GM18517 (cell line): ENCODE data around the gene RNASE1.
"Not testable (repeated sequence)": the region's sequence is repeated elsewhere in the genome, so short reads cannot be mapped to it uniquely, and the experiment has no call there.

Experiments used
- ATAC-seq: cut with Tn5 transposase; IDR thresholded peaks from one replicate; pipeline ENCODE4 v1.9.1; 2021; ENCODE audit warnings: mild to moderate bottlenecking, moderate library complexity; ENCODE audit not compliant: unreplicated experiment

RNASE1 gene

GRCh38 chr14:20802341-20803084 lies at the start of gene RNASE1:
RNASE1 (minus strand) TSS chr14:20802844; CDS start chr14:20802068, 776 bp downstream.
- ATAC-seq = no peak

GRCh38 chr14:20848955-20849570 lies 46.4 kb upstream of the RNASE1 start:
- no peak for ATAC-seq

DNA sequence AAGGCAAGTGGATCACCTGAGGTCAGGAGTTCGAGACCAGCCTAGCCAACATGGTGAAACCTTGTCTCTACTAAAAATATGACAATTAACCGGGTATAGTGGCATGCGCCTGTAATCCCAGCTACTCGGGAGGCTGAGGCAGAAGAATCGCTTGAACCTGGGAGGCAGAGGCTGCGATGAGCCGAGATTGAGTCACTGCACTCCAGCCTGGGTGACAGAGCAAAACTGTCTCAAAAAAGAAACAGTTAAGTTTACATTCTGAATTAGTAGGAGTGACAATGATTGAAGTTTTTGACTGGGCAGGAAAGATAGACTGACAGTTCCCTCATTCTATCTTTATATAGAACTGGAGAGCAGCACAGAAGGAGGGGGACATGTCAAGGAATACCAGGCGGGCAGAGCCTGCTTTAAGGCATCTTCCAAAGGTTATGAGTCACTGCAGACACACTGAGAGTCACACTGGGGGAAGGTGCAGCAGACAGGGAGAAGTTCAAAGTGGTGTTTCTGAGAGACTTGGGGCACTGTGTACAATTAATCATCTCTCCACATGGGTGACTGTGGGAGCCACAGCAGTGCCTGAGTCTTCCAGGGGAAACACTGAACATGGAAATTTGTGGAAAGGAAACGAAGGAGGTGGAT lies 45.8 kb upstream of the RNASE1 start:
- no peak for ATAC-seq

DNA sequence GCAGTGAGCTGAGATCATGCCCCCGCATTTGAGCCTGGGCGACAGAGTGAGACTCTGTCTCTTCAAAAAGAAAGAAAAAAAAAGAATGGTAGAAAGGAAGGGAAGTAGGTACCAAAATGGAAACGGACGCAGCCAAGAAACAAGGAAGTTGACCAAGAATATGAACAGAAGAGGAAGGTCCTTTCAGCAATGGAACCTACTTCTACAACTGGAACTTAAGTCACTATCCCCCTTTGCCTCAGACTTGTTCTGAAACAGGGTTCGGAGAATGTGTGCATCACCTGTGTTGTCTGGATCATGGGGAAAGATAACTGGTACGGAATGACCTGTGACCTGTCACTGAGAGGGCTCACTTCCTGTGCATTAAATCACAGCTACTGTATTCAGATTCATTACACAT lies 43.9 kb upstream of the RNASE1 start:
- no peak for ATAC-seq

DNA sequence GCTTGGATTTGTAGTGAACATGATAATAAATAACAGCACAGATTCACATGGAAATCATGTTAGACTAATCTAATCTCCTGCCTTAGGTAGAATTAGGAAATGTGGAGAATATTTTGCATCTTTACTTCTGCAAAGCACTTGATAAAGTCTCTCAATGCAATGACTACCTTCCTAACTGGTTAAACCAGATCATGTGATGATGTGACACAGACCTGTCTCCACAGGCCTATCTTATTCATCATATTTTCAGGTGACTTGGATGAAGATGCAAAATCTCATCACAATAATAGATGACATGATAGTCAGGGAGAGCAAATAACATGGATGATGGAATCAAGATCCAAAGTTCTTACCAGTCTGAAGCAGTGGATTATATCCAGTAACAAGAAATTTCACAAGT lies 38.5 kb upstream of the RNASE1 start:
- ATAC-seq = no peak

DNA sequence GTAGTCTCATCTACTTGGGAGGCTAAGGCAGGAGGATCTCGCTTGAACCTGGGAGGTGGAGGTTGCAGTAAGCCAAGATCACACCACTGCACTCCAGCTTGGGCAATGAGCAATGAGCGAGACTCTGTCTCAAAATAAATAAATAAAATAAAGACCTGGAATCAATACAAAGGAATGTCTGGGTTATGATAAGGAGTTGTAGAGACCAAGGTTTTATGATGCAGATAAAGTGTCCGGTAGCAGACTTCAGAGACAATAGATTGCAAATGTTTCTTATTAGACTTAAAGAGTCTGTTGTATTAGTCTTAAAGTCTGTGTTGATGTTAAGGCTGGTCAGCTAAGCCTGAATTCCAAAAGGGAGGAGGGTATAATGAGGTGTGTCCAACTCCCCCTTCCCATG lies 35.2 kb upstream of the RNASE1 start:
- no peak for ATAC-seq

- ATAC-seq = no peak
Measured at GRCh38 chr14:20836668-20837338, 34.2 kb upstream of the RNASE1 start.

- no peak for ATAC-seq
Measured at GRCh38 chr14:20834899-20835298, 32.3 kb upstream of the RNASE1 start.

- ATAC-seq = no peak
Measured at GRCh38 chr14:20830831-20831230, 28.2 kb upstream of the RNASE1 start.

DNA sequence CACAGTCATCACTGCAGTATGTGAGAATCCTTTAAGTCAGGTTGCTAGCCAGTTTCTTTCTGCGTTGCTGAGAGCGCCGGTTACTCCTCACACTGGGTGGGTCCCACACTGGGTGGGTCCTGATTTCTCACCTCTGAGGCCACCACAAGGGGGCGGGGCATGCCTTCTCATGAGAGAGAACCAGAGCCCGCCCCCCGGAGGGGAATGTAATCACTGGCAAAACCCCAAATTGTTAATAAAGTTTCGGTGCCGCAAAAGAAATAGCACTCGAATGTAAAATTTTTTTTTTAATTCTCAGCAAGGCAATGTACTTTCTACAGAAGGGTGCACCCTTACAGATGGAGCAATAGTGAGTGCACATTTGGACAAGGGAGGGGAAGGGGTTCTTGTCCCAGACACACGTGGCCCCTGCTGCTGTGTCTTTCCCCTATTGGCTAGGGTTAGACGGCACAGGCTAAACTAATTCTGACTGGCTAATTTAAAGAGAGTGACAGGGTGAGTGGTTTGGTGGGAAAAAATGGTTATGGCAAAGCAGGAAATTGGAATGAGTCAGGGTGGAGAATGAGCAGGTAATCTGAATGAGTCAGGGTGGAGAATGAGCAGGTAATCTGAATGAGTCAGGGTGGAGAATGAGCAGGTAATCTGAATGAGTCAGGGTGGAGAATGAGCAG lies 25.5 kb upstream of the RNASE1 start:
- ATAC-seq = not testable (repeated sequence)

GRCh38 chr14:20827326-20827725 lies 24.7 kb upstream of the RNASE1 start:
- no peak for ATAC-seq

DNA sequence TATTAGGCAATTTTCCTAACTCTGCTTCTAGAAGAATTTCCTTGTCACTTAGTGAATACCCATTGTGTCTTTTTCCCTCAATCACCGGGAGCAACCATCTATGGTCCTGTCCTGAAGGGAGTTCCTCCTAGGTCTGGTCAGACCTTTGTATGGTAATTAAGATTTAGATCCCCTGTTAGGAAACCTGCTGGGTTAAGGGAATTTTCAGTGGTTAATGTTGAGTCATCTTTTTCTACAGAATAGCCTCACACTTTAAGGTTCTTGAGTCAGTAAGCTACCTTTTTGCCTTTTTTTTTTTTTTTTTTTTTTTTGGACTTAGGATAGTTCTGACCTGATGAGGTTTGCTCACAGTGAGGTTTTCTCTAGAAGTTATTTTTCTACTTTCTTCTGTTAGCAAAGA lies 24.0 kb upstream of the RNASE1 start:
- ATAC-seq = not testable (repeated sequence)

DNA sequence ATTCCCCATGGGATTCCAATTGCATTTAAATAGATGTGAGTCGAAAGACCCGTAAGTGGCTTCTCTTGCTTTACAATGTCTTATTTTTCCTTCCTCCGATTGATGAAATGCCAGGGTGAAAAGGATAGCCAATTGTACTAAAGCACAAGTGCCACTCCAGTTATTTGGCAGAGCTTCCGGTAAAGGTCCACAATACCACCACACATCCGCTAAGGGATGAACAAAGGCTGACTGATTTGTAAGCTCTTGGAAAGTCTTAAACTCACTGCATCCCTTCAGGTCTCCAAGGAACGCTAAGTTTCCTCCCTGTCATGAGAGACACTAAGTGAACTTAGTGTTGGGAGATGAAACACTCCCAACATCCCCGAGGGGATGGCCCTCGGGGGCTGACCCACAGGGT lies 21.2 kb upstream of the RNASE1 start:
- no peak for ATAC-seq

DNA sequence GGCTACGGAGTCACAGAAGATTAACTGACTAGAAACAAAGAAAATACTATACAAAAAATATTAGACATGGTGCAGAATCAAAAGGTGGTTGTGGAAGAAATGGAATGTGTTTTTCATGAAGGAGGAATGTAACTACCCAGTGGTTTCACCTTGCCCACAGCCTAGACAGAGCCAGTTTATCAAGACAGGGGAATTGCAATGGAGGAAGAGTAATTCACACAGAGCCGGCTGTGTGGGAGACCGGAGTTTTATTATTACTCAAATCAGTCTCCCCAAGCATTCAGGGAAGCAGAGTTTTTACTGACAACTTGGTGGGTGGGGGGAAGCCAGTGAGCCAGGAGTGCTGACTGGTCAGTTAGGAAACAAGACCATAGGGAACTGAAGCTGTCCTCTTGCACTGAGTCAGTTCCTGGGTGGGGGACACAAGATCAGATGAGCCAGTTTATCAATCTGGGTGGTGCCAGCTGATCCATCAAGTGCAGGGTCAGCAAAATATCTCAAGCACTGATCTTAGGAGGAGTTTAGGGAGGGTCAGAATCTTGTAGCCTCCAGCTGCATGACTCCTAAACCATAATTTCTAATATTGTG lies 19.0 kb upstream of the RNASE1 start:
- ATAC-seq = not testable (repeated sequence)

GRCh38 chr14:20820063-20820904 lies 17.6 kb upstream of the RNASE1 start:
- ATAC-seq = no peak

DNA sequence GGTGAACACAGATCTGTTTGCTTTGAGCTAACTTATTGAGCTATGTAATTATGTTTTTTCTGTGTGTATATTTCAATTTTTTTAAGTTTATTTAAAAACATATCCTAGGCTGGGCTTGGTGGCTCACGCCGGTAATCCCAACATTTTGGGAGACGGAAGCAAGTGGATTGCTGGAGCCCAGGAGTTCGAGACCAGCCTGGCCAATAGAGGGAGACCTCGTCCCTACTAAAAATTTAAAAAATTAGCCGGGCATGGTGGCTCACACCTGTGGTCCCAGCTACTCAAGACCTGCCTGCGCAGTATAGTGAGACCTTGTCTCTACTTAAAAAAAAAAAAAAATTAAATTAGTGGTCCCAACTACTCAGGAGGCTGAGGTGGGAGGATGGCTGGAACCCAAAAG lies 16.2 kb upstream of the RNASE1 start:
- no peak for ATAC-seq

DNA sequence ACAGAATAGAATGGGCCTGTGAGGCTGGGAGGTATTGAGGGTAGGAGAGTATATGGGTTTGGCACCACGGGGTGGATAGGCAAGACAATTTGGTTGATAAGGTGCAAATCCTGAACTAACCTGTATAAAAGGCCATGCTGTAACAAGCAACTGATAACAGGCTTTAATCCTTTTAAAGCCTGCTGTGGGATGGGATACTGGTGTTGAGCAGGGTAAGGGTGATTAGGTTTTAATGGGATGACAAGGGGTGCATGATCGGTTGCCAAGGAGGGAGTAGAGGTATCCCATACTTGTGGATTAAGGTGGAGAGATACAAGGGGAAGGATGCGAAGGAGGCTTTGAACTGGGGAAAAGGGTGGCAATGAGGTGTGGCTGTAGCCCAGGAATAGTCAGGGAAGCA lies 13.3 kb upstream of the RNASE1 start:
- ATAC-seq = not testable (repeated sequence)

DNA sequence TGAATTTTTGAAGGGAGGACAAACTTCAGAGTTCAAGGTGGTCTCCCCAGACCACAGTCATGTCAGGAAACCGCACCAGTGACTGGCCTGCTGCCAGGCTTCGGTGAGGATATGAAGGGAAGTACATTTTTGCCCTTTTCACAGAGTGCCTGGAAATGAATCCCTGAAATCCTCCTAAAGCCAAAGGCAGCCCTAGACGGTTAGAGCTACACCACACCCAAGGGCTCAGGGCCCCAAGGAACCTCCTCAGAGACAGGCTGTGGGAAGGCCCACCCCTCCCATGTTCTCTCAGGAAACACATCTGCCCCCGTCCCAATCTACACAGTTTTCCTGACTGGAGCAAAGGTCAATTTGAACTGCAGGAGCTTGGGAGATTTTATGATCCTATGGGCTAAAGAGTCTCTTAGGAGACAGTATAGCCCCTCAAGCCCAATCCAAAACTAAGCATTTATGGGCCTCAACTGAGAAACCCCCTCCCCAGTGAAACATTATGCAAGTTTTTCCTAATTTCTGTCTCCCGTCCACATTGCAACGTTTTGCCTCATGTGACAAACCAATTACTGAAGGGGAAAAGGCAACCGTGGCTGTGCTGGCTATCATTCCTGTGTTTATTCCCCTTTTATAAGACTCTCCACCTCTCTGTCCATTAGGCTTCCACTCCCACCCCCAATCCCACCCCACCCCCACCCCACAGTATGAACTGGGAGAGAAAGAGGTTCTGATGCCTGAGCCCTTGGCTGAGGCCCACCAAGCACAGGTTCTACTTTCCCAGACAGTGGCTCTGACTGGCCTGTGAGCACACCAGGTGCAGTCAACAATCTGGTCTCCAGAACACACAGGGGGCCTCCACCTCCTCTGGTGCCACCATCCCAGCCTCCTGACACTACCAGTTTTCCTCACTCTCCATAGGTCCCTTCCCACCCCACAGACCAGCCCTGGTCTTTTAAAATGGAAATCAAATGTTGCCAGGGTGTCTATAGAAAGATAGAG lies 9.6 kb upstream of the RNASE1 start:
- ATAC-seq = no peak

GRCh38 chr14:20809917-20810316 lies 7.3 kb upstream of the RNASE1 start:
- no peak for ATAC-seq
